Measurements from ENCODE around the gene EFTUD2. TPM values are rescaled to one million over a fixed set of nuclear protein-coding genes. Genes with fewer than 3 reads are reported as not detected.
A peak's percentile ranks its signal among the peaks of the same experiment; 100 is the strongest.

Gene EFTUD2
- total and polyA plus RNA-seq, 2 of the 13 experiments (the other 11 are each of a cell fraction or from before 2014, with no cell fraction given) = 111 to 137 TPM

DNA sequence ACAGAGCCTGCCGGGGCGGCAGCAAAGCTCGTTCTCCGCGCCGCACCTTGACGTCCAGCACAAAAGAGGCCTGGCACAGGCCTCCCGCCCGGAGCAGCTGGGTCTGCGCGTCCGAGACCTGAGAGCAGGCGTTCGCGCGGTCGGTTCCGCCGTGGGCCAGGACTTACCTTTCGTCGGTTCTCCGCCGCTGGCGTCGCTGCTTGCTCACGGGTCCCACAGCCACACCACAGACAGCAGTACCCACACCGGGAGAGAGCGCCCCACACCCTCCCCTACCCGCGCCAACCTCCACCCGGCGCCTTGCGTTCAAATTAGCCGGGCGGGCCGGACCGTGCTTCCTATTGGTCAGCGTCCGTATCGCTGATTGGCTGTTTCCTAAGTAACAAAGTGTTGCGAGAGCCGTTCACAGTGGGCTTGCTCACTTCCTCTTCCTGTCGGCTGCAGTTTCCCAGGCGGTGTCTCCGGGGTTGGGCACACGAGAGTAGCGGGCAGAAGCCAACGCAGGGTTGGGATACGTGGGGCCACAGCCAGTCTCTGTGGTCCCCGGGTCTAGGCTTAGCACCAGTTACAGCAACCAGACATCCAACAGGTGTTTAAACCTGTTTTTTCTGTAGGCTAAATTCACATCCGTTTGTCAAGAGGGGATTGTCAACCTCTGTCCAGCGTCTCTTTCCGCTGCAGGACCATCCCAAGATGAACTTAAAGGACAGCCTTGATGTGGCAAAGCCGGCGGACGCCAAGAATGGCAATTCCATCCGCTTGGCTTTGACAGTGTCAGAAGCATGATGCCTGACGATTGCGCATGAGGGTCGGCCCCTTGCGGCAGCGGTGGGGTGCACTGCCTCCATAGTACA lies 48.4 kb upstream of the EFTUD2 start, which contains the start of gene KIF18B (continued):
- TF ChIP-seq, protein P1, sequence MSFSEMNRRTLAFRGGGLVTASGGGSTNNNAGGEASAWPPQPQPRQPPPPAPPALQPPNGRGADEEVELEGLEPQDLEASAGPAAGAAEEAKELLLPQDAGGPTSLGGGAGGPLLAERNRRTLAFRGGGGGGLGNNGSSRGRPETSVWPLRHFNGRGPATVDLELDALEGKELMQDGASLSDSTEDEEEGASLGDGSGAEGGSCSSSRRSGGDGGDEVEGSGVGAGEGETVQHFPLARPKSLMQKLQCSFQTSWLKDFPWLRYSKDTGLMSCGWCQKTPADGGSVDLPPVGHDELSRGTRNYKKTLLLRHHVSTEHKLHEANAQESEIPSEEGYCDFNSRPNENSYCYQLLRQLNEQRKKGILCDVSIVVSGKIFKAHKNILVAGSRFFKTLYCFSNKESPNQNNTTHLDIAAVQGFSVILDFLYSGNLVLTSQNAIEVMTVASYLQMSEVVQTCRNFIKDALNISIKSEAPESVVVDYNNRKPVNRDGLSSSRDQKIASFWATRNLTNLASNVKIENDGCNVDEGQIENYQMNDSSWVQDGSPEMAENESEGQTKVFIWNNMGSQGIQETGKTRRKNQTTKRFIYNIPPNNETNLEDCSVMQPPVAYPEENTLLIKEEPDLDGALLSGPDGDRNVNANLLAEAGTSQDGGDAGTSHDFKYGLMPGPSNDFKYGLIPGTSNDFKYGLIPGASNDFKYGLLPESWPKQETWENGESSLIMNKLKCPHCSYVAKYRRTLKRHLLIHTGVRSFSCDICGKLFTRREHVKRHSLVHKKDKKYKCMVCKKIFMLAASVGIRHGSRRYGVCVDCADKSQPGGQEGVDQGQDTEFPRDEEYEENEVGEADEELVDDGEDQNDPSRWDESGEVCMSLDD (CRISPR knock-in tag; IDR thresholded peaks at IDR 0.05; ENCODE audit: borderline replicate concordance) = no peak
- TF ChIP-seq RXRB (CRISPR knock-in tag; IDR thresholded peaks at IDR 0.05; ENCODE audit: borderline replicate concordance) = peak; percentile 46; the same call in 1 of the 2 replicates
- TF ChIP-seq, protein P2, sequence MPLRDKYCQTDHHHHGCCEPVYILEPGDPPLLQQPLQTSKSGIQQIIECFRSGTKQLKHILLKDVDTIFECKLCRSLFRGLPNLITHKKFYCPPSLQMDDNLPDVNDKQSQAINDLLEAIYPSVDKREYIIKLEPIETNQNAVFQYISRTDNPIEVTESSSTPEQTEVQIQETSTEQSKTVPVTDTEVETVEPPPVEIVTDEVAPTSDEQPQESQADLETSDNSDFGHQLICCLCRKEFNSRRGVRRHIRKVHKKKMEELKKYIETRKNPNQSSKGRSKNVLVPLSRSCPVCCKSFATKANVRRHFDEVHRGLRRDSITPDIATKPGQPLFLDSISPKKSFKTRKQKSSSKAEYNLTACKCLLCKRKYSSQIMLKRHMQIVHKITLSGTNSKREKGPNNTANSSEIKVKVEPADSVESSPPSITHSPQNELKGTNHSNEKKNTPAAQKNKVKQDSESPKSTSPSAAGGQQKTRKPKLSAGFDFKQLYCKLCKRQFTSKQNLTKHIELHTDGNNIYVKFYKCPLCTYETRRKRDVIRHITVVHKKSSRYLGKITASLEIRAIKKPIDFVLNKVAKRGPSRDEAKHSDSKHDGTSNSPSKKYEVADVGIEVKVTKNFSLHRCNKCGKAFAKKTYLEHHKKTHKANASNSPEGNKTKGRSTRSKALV (CRISPR knock-in tag; IDR thresholded peaks at IDR 0.05) = peak; percentile 66; the same call in 1 of the 2 replicates
- TF ChIP-seq, protein P3, sequence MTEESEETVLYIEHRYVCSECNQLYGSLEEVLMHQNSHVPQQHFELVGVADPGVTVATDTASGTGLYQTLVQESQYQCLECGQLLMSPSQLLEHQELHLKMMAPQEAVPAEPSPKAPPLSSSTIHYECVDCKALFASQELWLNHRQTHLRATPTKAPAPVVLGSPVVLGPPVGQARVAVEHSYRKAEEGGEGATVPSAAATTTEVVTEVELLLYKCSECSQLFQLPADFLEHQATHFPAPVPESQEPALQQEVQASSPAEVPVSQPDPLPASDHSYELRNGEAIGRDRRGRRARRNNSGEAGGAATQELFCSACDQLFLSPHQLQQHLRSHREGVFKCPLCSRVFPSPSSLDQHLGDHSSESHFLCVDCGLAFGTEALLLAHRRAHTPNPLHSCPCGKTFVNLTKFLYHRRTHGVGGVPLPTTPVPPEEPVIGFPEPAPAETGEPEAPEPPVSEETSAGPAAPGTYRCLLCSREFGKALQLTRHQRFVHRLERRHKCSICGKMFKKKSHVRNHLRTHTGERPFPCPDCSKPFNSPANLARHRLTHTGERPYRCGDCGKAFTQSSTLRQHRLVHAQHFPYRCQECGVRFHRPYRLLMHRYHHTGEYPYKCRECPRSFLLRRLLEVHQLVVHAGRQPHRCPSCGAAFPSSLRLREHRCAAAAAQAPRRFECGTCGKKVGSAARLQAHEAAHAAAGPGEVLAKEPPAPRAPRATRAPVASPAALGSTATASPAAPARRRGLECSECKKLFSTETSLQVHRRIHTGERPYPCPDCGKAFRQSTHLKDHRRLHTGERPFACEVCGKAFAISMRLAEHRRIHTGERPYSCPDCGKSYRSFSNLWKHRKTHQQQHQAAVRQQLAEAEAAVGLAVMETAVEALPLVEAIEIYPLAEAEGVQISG (CRISPR knock-in tag; IDR thresholded peaks at IDR 0.05) = peak; percentile 84
- TF ChIP-seq POLR2A (IDR thresholded peaks at IDR 0.05; ENCODE audit: insufficient read depth in 1 of 2, low read depth in 2 of 2, low read length in 2 of 2) = peak; percentile 94 to 97
- TF ChIP-seq NR2C2 (CRISPR knock-in tag; IDR thresholded peaks at IDR 0.05; ENCODE audit: borderline replicate concordance) = peak; percentile 63; the same call in 1 of the 2 replicates
- no peak for TF ChIP-seq NONO (IDR thresholded peaks at IDR 0.05)
- TF ChIP-seq NONO (CRISPR knock-in tag; conservative IDR thresholded peaks at IDR 0.05) = peak; percentile 40; the same call in 1 of the 2 replicates
- TF ChIP-seq ZNF567 (CRISPR knock-in tag; IDR thresholded peaks at IDR 0.05; ENCODE audit: borderline replicate concordance) = no peak
- 0 out of 2 replicates have a peak, but pooled peaks have one; percentile 25 for TF ChIP-seq ZBTB7A (CRISPR knock-in tag; IDR thresholded peaks at IDR 0.05)
- TF ChIP-seq ZNF354B (CRISPR knock-in tag; IDR thresholded peaks at IDR 0.05) = 0 out of 2 replicates have a peak, but pooled peaks have one; percentile 54
- peak; percentile 73 for TF ChIP-seq KLF6 (CRISPR knock-in tag; IDR thresholded peaks at IDR 0.05)
- 0 out of 2 replicates have a peak, but pooled peaks have one; percentile 45 for TF ChIP-seq ZFP36L2 (CRISPR knock-in tag; IDR thresholded peaks at IDR 0.05)
- TF ChIP-seq, protein P4, sequence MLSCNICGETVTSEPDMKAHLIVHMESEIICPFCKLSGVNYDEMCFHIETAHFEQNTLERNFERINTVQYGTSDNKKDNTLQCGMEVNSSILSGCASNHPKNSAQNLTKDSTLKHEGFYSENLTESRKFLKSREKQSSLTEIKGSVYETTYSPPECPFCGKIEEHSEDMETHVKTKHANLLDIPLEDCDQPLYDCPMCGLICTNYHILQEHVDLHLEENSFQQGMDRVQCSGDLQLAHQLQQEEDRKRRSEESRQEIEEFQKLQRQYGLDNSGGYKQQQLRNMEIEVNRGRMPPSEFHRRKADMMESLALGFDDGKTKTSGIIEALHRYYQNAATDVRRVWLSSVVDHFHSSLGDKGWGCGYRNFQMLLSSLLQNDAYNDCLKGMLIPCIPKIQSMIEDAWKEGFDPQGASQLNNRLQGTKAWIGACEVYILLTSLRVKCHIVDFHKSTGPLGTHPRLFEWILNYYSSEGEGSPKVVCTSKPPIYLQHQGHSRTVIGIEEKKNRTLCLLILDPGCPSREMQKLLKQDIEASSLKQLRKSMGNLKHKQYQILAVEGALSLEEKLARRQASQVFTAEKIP (CRISPR knock-in tag; IDR thresholded peaks at IDR 0.05; ENCODE audit: borderline replicate concordance) = no peak
- TF ChIP-seq FOXO1 (CRISPR knock-in tag; IDR thresholded peaks at IDR 0.05) = 0 out of 2 replicates have a peak, but pooled peaks have one; percentile 1
- TF ChIP-seq PHF20 (CRISPR knock-in tag; IDR thresholded peaks at IDR 0.05) = peak; percentile 94
- no peak for TF ChIP-seq SNRNP70 (IDR thresholded peaks at IDR 0.05; ENCODE audit: low read depth, low read length)
- TF ChIP-seq ZNF761 (CRISPR knock-in tag; conservative IDR thresholded peaks at IDR 0.05) = peak; percentile 78
